Panc1 (cell line): Measurements from ENCODE around the gene PPP4R1. TPM values are rescaled to one million over a fixed set of nuclear protein-coding genes. Genes with fewer than 3 reads are reported as not detected.

Source experiments
- ATAC-seq: fragments of 200-7000 bp; cut with Tn5 transposase; 2 replicates; pipeline ENCODE4 v1.9.1; 2020; ENCODE audit warnings: mild to moderate bottlenecking, moderate library complexity
- BruUV-seq: library from RNA; stranded (reverse); fragments of 400-500 nt; replicated peaks from 2 replicates; lab custom pipeline; 2021; lab: Mats Ljungman, UMichigan
- CTCF ChIA-PET: fragments of 300-600 bp; sonication (Branson Sonifier 250); formaldehyde crosslinking; loops from one replicate; lab custom pipeline; 2022; ENCODE audit warnings: antibody characterized with exemption; lab: Charles Lee
- POLR2A ChIA-PET: fragments of 300-600 bp; sonication (Branson Sonifier 250); formaldehyde crosslinking; loops from one replicate; lab custom pipeline; 2022; ENCODE audit warnings: antibody characterized with exemption; lab: Charles Lee
- DNase-seq: peaks from one replicate; pipeline ENCODE4 v3.0.0-alpha.2; 2010; ENCODE audit warnings: low read depth, low spot score
- H3K27ac ChIP-seq: 2 replicates; pipeline ENCODE4 v1.5.1; 2011; ENCODE audit warnings: mild to moderate bottlenecking, low read length, inconsistent platforms
- H3K27me3 ChIP-seq: fragments of 200-500 bp; sonication (Bioruptor generic); 2 replicates; pipeline ENCODE4 v1.6.0; 2014; ENCODE audit warnings: low read length, inconsistent platforms; ENCODE audit not compliant: control insufficient read depth, insufficient read depth
- H3K36me3 ChIP-seq: fragments of 200-500 bp; sonication (Bioruptor generic); 2 replicates; pipeline ENCODE4 v1.5.1; 2014; ENCODE audit warnings: inconsistent platforms, mild to moderate bottlenecking, low read length, moderate library complexity; ENCODE audit not compliant: control insufficient read depth, insufficient read depth
- H3K4me1 ChIP-seq: 2 replicates; pipeline ENCODE4 v1.5.1; 2011; ENCODE audit warnings: inconsistent platforms, mild to moderate bottlenecking, low read length, moderate library complexity; ENCODE audit not compliant: control insufficient read depth, insufficient read depth
- H3K4me3 ChIP-seq, 2 experiments: 2 replicates each; pipeline ENCODE4 v1.5.1; 2011 to 2012; ENCODE audit warnings: low read depth in 2 of 2, low read length in 2 of 2, mild to moderate bottlenecking in 2 of 2, inconsistent platforms in 1 of 2, moderate library complexity in 1 of 2
- H3K9me3 ChIP-seq: fragments of 200-500 bp; sonication (Bioruptor generic); 2 replicates; pipeline ENCODE4 v1.5.1; 2014; ENCODE audit warnings: low read depth, mild to moderate bottlenecking, inconsistent platforms, low read length, moderate library complexity; ENCODE audit not compliant: control insufficient read depth, insufficient read depth
- POLR2AphosphoS5 ChIP-seq: IDR thresholded peaks from 2 replicates; pipeline ENCODE4 v1.6.1; 2012; ENCODE audit warnings: mild to moderate bottlenecking, low read depth, low read length, moderate library complexity
- SIN3A ChIP-seq: IDR thresholded peaks from 2 replicates; pipeline ENCODE4 v1.6.1; 2012; ENCODE audit warnings: low read depth, mild to moderate bottlenecking, low read length, moderate library complexity, borderline replicate concordance; ENCODE audit not compliant: insufficient read depth
- TCF7L2 ChIP-seq: IDR thresholded peaks from 2 replicates; pipeline ENCODE4 v1.6.1; 2011; ENCODE audit warnings: mild to moderate bottlenecking, low read depth, low read length, inconsistent platforms
- in situ Hi-C: cut with HindIII; loops from 2 replicates; pipeline ENCODE4 v1.10.0; 2016; ENCODE audit warnings: low sequenced_read_pairs, low pct_unique_long_range_greater_than_20kb
- intact Hi-C: fragments of 100-400 bp; cut with micrococcal nuclease; formaldehyde crosslinking; loops from one replicate; pipeline ENCODE4 v1.10.0; 2022; ENCODE audit not compliant: unreplicated experiment
- total RNA-seq: library from RNA; stranded (reverse); gene quantifications from one replicate; pipeline ENCODE4 v1.2.1, GENCODE V29; 2021; ENCODE audit not compliant: unreplicated experiment
- TF ChIP-seq, protein P1 (sequence below): fragments of 450-650 bp; IDR thresholded peaks from 2 replicates; pipeline ENCODE4 v1.5.1; 2017; ENCODE audit warnings: mild to moderate bottlenecking
- TF ChIP-seq, protein P2 (sequence below), 2 experiments: IDR thresholded peaks; 2 replicates each; pipeline ENCODE4 v1.6.1; 2011 to 2012; ENCODE audit warnings: low read depth in 2 of 2, control low read depth in 1 of 2, low read length in 1 of 2, mild to moderate bottlenecking in 1 of 2, moderate library complexity in 1 of 2; ENCODE audit not compliant: insufficient read depth in 1 of 2

The PPP4R1 gene
- total RNA-seq, 1 experiment from 2014 or later, result 80.6 TPM

DNA sequence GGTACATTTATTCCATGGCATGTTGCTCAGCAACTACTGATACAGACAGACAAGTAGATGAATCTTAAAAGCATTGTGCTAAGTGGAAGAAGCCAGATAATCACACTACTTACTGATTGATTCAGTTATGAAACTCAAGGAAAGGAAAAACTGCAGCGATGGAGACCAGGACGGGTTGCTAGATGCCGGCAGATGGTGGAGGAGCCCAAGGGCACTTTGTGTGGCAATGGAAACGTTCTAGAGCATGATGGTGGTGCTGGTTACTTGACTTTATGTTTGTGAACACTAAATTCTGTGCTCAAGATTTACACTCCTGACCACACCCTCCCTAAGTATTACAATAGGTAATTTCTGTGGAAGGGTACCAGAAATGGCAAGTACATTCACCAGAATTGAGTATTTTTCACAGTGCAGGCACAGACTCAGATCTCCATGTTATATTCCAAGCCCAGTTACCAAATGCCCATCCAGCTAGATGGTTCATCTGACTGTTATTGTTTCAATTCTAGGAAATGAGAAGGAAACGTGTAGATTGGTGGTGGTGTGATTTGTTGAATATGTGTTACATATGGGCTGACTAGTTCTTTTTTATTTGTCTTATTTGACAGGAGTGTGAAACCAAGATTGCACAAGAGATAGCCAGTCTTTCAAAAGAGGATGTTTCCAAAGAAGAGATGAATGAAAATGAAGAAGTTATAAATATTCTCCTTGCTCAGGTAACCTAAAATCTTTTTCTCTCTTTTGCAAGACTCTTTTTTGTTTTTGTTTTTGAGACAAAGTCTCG, 83.9 kb downstream of the PPP4R1 start:
- Histone ChIP-seq H3K27me3 (no peaks in the 10 kb centered on the region), H3K4me1 (no peaks in the 10 kb centered on the region), H3K27ac (no peak overlapping the region), H3K4me3 (no peak overlapping the region), H3K36me3 (peaks cover 6% of the 10 kb centered on the region), H3K9me3 (peaks cover 7% of the 10 kb centered on the region; the same call in 1 of the 2 replicates)
- DNase-seq, result no peak
- TF ChIP-seq, protein P1, sequence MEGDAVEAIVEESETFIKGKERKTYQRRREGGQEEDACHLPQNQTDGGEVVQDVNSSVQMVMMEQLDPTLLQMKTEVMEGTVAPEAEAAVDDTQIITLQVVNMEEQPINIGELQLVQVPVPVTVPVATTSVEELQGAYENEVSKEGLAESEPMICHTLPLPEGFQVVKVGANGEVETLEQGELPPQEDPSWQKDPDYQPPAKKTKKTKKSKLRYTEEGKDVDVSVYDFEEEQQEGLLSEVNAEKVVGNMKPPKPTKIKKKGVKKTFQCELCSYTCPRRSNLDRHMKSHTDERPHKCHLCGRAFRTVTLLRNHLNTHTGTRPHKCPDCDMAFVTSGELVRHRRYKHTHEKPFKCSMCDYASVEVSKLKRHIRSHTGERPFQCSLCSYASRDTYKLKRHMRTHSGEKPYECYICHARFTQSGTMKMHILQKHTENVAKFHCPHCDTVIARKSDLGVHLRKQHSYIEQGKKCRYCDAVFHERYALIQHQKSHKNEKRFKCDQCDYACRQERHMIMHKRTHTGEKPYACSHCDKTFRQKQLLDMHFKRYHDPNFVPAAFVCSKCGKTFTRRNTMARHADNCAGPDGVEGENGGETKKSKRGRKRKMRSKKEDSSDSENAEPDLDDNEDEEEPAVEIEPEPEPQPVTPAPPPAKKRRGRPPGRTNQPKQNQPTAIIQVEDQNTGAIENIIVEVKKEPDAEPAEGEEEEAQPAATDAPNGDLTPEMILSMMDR, result no peak
- TF ChIP-seq POLR2AphosphoS5 (no peak), TCF7L2 (no peak), SIN3A (no peak)
- TF ChIP-seq, protein P2, sequence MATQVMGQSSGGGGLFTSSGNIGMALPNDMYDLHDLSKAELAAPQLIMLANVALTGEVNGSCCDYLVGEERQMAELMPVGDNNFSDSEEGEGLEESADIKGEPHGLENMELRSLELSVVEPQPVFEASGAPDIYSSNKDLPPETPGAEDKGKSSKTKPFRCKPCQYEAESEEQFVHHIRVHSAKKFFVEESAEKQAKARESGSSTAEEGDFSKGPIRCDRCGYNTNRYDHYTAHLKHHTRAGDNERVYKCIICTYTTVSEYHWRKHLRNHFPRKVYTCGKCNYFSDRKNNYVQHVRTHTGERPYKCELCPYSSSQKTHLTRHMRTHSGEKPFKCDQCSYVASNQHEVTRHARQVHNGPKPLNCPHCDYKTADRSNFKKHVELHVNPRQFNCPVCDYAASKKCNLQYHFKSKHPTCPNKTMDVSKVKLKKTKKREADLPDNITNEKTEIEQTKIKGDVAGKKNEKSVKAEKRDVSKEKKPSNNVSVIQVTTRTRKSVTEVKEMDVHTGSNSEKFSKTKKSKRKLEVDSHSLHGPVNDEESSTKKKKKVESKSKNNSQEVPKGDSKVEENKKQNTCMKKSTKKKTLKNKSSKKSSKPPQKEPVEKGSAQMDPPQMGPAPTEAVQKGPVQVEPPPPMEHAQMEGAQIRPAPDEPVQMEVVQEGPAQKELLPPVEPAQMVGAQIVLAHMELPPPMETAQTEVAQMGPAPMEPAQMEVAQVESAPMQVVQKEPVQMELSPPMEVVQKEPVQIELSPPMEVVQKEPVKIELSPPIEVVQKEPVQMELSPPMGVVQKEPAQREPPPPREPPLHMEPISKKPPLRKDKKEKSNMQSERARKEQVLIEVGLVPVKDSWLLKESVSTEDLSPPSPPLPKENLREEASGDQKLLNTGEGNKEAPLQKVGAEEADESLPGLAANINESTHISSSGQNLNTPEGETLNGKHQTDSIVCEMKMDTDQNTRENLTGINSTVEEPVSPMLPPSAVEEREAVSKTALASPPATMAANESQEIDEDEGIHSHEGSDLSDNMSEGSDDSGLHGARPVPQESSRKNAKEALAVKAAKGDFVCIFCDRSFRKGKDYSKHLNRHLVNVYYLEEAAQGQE (IDR thresholded peaks at IDR 0.05; ENCODE audit: insufficient read depth in 1 of 2, low read depth in 2 of 2, low read length in 1 of 2), result no peak
- no TSS peak for BruUV-seq
- POLR2A ChIA-PET, result no interaction called here
- no peak for ATAC-seq
- in situ Hi-C loops, result no loop called here
- CTCF ChIA-PET, result no interaction called here
- intact Hi-C loops, result no loop called here

DNA sequence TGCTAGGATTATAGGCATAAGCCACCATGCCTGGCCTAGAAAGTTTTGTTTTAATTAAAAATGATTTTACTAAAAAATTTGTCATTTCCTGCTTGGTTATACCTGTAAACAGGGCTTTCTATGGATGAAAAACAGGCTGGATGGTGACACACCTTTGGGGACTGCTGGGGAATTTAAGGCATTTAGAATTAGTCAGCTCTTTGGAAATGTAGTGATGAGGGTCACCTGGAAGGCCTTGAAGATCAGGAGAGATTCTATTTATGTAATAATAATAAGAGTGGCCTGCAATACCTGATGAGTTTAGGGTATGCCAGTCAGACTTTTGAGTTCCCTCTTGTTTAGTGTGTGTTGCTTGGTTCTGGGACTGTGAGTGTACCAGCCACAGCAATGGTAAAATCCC, 87.9 kb downstream of the PPP4R1 start:
- peaks cover 7% of the 10 kb centered on the region; the same call in 1 of the 2 replicates for H3K9me3 ChIP-seq
- H3K27ac ChIP-seq, result no peak overlapping the region
- H3K27me3 ChIP-seq, result no peaks in the 10 kb centered on the region
- ChIA-PET POLR2A (no interaction called here), CTCF (no interaction called here)
- no peak overlapping the region for H3K4me3 ChIP-seq
- intact Hi-C loops, result no loop called here
- DNase-seq (no peak), ATAC-seq (no peak)
- BruUV-seq, result no TSS peak
- in situ Hi-C loops, result no loop called here
- no peaks in the 10 kb centered on the region; the same call in 1 of the 2 replicates for H3K36me3 ChIP-seq
- TF ChIP-seq SIN3A (no peak), TCF7L2 (no peak), POLR2AphosphoS5 (no peak)
- TF ChIP-seq, protein P1, result no peak
- TF ChIP-seq, protein P2 (IDR thresholded peaks at IDR 0.05; ENCODE audit: insufficient read depth in 1 of 2, low read depth in 2 of 2, low read length in 1 of 2), result no peak
- H3K4me1 ChIP-seq, result no peaks in the 10 kb centered on the region
